GM12875 (cell line): ENCODE results near the gene CMTM5.

Experiments
- H3K4me3 ChIP-seq: one replicate; pipeline ENCODE4 v1.5.1; 2011; ENCODE audit warnings: low read depth, low read length, control low read depth
- CTCF ChIP-seq: IDR thresholded peaks from 2 replicates; pipeline ENCODE4 v1.5.1; 2011; ENCODE audit warnings: low read depth, mild to moderate bottlenecking, control low read depth, inconsistent platforms, low read length, moderate library complexity, borderline replicate concordance; ENCODE audit not compliant: insufficient read depth

Gene CMTM5

DNA sequence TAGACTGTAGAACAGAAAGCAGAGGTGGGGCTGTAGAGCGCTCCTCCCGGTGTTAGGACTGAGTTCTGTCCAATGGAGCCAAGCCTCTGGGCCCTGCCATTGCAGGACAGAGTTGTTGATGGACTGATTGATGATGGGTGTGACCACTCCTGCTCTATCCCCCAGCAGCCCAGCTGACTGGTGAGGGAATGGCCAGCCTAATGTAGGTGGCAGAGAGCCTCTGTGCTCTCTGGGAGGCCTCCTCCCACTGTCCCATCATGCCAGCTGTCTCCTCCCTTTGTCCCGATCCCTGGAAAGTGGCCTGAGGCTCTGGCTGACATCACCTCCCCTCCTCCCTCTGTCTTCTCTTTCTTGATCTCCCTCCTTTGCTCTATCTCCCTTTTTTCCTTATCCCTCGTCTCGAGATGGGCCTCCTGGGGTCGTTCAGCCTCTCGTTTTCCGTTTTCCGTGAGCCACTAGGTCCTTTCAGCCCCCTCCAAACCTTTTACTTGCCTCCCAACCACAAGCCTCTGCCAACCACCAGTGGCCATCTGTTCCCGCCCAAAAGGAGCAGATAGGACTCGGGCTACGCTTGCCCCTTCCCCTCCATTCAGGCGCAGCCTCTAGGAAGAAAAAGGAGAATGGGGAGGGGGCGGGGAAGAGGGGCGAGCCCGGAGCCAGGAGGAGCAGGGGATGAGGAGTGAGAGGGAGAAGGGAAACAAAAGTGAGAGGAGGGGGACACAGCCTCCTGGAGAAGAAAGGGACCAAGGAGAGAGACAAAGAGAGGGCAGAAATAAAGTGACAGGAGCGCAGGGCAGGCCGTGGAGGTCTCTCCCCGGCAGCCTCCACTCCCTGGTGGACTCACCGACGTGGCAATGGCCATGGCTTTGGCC, 12.4 kb upstream of the CMTM5 start:
- H3K4me3 ChIP-seq = no peak overlapping the region

DNA sequence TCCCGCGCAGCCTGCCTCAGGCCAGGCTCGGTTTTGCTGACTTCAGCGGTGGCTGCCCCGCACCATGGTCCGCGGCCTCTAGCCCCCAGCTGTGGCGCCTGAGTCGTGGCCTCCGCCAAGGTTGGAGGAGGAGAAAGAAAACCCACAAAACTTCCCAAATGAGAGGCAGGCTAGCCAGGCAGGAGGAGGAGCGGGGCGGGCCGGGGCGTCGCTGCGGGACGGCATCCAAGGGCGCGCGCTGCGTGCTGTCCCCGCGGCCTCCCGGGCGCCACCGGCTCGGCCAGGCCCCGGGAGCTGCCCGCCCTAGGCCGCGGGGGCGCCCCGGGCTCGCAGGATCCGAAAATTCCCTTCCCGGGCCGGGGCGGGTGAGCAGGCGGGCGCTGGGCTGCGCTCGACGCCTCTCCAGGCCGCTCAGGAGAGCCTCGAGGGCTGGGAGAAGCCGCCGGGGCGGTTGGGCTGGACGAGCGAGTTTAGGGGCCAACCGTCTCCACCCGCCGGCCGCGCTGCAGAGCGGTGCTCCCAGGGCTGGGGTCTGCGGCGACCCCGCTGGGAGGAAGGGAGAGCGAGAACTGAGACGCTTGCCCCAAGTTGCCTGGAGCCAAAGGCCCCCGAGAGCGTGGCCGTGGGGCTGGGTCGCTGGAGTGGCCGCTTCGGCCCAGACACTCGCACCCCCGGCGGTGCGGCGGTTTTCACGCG, 11.7 kb upstream of the CMTM5 start, which contains the start of gene EFS:
EFS (minus strand) TSS at position 137 of the 696 bp plus-strand sequence. CDS start 147 bp downstream, outside the sequence.
- no peak within 1 kb of the TSS for H3K4me3 ChIP-seq
- no peak for TF ChIP-seq CTCF

More for the DNA sequence above, 12.4 kb upstream of the CMTM5 start:
- TF ChIP-seq CTCF = no peak

DNA sequence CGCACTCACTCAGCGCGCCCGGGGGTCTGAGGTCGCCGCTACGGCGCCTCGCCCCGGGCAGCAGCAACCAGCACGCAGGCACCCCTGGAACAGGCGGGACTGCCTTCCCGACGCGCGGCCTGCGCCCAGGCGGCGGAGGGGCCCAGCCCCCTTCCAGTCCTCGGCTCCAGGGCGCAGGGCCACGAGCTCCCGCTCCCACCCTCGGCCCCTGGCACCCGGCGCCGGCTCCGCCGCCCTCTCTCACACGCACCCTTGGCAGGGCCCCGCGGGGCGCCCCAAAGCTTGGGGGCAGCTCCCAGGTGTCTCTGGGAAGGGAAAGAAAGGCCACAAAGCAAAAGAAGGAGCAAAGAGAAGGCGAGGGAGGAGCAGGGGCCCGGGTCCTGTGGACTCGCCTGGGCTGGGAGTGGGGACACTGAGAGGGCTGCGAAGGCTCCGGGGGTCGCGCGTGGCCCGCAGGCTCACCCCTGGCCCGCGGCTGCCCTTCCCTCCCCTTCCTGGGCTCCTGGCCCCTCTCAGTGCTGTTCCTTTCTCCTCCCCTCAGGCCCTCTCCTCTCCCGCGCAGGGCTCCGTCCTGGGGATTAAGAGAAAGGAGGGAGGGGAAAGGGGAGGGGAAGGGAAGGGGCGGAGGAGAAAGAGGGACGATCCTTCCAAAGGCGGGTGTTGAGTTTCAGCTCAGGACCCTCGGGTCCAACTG, 11.0 kb upstream of the CMTM5 start:
- no peak overlapping the region for H3K4me3 ChIP-seq

GRCh38 chr14:23366426-23366921, 10.4 kb upstream of the CMTM5 start:
- H3K4me3 ChIP-seq = no peak overlapping the region
- no peak for TF ChIP-seq CTCF

More for the DNA sequence above, 11.0 kb upstream of the CMTM5 start:
- TF ChIP-seq CTCF = no peak

DNA sequence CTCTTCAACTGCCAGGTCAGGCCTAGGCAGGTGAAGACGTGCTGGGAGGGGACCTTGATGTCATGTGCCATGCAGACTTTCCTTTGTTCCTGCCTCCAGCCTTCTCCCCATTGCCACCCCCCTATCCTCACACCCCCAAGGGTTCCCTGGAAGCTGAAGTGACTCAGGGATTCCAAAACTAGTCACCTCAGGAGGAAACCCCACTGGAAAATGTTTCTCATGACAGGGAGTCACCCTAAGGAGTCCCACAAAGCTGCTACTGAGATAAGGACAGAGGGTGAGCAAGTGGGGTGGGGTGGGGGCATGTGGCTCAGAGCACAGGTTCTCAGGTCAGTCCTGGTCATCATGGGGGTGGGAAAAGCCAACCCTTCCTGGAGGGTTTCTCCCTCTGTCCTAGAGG, 6.6 kb upstream of the CMTM5 start:
- no peak overlapping the region for H3K4me3 ChIP-seq
- no peak for TF ChIP-seq CTCF

- no peak for TF ChIP-seq CTCF
- no peak overlapping the region for H3K4me3 ChIP-seq
Observed at GRCh38 chr14:23371865-23372264, 5.0 kb upstream of the CMTM5 start.
